CD8-positive, alpha-beta memory T cell (primary cell): ENCODE results near the gene CSNK1A1L. TPM values are rescaled to one million over a fixed set of nuclear protein-coding genes. Genes with fewer than 3 reads are reported as not detected.

Experiments used
- polyA plus RNA-seq: library from polyadenylated mRNA; unstranded; fragments of 300-500 nt; fragmentation: Illumina TruSeq; gene quantifications from one replicate; pipeline ENCODE4 v1.2.3, GENCODE V29; 2021
- total RNA-seq, 2 experiments: library from RNA; stranded (reverse); gene quantifications; one replicate each; pipeline ENCODE4 v1.2.3, GENCODE V29; 2021

The CSNK1A1L gene
- total and polyA plus RNA-seq, 3 experiments from 2014 or later = not detected

Other genes starting within 250 kb of the CSNK1A1L start
- gene SMAD9, start 185.4 kb downstream of the CSNK1A1L start, total RNA-seq = not detected
- not detected for gene SMAD9, start 185.4 kb downstream of the CSNK1A1L start, polyA plus RNA-seq
- 10 to 100 TPM; 46.0 to 47.9 TPM for gene ALG5, start 106.3 kb downstream of the CSNK1A1L start, total RNA-seq
- gene ALG5, start 106.3 kb downstream of the CSNK1A1L start, polyA plus RNA-seq = 85.0 TPM
- gene EXOSC8, start 104.9 kb downstream of the CSNK1A1L start, total RNA-seq = 100 to 1,000 TPM; 148 to 153 TPM
- gene EXOSC8, start 104.9 kb downstream of the CSNK1A1L start, polyA plus RNA-seq = 47.7 TPM
- gene SUPT20H, start 46.0 kb downstream of the CSNK1A1L start, total RNA-seq = 10 to 100 TPM; 51.6 to 59.6 TPM
- 55.5 TPM for gene SUPT20H, start 46.0 kb downstream of the CSNK1A1L start, polyA plus RNA-seq